Activated naive CD4-positive, alpha-beta T cell (primary cell): ENCODE results near the gene MRM2.

ENCODE experiments used
- DNase-seq, 4 experiments: peaks; one replicate each; lab custom pipeline; 2025; lab: John Stamatoyannopoulos, UW

MRM2 gene

DNA sequence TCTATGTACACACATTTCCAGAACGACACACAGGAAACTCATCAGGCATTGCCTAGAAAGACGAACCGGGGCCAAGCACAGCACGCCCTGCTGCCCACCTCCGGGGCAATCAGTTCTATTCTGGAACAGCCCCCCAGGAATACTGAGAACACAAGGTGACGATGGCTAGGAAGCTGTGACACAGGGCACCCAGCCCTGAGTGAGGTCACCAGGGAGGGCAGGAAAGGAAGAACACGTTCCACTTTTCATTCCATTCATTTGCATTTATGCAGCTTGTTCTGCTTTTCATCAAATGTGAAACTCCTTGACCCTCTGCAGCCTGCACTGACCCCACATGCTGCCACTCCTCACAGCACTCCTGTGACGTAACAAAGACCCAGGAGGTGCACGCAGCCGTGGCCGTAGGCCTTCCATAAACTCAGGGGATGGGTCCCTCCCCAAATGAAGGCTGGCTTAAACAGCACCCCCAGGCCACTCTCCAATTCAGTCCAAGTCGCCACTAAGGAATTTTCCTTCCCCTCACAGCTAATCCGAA lies 38.2 kb downstream of the MRM2 start:
- DNase-seq, result no peak

DNA sequence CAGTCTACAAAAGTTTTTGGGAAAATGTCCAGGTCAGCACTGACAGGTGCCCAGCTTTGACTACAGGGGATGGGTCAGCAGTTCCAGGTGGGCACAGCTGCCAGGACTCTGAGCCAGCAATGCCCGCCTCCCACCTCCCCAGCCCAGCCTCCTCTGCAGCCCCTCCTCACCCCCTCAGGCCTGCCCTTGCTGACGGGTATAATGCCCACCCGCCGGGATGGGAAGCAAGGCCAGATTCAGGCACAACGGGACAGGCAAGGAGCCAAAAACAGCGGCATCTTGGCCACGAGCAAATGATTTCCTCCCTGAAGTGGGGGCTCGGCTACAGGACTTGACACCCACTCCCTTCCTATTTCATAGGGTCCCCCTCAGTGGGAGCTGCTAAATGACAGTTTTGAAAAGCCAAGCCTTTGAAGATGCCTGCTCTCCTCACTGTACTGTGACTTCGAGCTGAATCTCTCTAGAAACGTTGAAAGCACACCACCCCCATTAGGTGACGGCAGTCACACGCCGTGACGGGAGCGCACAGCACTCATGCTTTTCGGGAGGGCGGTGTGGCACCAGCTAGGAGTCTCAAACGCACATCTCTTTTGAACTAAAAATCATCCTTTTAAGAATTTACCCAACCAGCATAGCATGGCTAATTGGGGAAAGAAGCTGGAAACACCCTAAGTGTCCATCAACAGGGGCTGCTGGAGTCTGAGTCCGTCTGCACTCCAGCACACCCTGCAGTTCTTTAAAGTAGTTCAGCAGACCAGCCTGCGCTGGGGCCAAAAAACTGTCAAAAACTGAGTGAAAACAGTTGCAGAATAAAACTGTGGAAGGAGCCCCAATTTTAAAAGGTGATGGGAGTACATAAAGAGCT lies 38.9 kb downstream of the MRM2 start:
- DNase-seq, result no peak

DNA sequence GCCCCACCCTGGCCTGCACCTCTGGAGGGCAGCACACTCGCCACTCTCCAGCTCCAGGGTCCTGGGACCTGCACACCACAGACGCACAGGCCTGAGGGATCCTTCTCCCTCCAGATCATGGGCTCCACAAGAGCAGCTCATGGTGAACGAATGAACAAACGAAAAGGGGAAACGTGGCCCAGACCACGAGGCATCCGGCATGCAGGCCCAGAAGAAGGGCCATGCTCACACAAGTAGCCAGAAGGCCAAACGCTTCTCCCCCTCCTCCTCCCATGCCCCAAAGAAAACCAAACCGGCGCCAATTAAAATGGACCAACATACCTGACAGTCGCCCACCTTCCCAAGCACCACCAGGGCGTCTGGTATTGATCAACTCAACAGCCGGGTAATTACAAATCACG lies 39.6 kb downstream of the MRM2 start:
- no peak for DNase-seq

DNA sequence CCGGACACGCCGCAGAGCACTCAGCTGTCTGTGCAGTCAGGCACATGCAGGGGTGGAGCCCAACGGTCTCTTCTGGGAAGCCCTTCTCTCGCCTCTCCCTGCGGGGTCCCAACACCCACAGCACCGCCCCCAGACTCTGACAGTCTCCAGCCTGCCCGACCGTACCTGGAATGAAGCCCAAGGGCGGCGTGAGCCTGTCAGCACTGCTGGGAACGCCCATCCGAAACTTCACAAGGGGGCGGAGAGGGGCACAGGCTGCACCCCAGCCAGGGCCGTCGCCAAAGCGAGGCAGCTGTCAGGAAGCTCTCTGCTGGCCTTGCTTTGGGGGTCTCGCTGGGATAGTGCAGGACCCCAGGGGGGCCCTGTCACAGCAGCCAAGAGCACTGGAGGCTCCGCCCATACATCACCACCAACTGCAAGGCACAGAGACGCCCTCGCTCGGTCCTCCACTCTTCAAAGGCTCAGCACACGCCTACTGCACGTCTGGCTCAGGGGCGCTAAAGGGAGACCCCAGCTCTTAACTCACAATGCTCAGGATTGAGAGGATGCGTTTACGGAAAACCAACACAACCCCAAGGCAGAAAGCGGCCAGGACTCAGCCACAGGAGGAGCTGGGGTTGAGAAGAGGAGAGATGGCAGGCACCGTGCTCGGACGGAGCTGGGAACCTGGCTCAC lies 40.2 kb downstream of the MRM2 start:
- no peak for DNase-seq

GRCh38 chr7:2201128-2201527 lies 40.9 kb downstream of the MRM2 start:
- DNase-seq, result no peak

- no peak for DNase-seq
Measured at GRCh38 chr7:2200584-2200980, 41.4 kb downstream of the MRM2 start.

- no peak for DNase-seq
Measured at GRCh38 chr7:2199956-2200583, 41.9 kb downstream of the MRM2 start.

- no peak for DNase-seq
Measured at GRCh38 chr7:2199528-2199927, 42.5 kb downstream of the MRM2 start.

- no peak for DNase-seq
Measured at GRCh38 chr7:2198760-2199159, 43.2 kb downstream of the MRM2 start.

DNA sequence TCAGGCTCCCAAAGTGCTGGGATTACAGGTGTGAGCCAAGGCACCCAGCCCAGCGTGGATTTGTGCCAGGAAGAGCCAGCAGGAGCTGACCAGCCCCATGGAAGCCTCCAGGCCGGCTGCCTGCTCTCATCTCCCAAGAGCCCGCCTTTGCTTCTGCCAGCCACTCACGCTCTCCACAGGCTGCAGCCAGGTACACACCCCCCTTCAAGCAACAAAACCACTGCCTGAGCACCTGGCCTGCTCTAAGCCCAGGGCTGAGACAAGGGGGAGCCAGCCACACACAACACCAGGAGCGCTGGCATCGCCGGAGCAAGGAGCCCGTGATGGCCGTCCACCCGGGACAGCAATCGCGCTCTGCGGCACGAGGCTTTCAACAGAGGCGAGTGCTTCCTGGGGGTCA lies 43.8 kb downstream of the MRM2 start:
- DNase-seq, result no peak

DNA sequence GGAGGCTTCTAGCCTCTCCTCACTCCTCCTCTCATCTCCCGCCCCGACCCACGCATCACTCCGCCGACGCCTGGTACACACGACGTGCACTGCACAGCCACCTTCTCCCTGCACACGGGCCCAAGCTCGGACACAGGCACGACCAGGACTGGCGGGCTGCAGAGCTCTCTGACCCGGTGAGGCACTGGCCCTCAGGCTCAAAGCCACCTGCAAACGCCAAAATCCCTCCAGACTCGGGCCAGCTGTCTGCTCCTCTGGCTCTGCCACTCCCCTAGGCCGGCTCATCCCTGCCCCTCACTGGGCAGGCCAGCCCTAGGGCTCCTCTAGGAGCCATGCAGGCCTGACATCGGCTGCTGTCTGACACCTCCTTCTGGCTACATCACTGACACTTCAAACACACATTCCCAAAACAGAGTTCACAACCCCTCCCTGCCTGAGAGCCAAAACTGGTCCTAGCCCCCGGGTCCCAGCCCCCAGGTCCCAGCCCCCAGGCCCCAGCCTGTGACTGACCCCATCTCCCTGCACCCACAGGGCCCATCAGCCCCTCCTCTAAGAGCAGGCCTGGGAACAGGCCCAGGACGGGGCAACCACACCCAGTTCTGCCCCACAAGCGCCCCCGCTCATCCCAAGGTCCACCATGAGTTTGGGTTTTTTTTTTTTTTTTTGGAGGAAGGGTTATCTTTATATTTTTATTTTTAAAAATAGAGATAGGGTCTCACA lies 44.4 kb downstream of the MRM2 start:
- DNase-seq, result no peak

GRCh38 chr7:2196381-2197378 lies 45.3 kb downstream of the MRM2 start:
- DNase-seq, result no peak

- DNase-seq, result no peak
Measured at GRCh38 chr7:2195400-2196246, 46.4 kb downstream of the MRM2 start.

DNA sequence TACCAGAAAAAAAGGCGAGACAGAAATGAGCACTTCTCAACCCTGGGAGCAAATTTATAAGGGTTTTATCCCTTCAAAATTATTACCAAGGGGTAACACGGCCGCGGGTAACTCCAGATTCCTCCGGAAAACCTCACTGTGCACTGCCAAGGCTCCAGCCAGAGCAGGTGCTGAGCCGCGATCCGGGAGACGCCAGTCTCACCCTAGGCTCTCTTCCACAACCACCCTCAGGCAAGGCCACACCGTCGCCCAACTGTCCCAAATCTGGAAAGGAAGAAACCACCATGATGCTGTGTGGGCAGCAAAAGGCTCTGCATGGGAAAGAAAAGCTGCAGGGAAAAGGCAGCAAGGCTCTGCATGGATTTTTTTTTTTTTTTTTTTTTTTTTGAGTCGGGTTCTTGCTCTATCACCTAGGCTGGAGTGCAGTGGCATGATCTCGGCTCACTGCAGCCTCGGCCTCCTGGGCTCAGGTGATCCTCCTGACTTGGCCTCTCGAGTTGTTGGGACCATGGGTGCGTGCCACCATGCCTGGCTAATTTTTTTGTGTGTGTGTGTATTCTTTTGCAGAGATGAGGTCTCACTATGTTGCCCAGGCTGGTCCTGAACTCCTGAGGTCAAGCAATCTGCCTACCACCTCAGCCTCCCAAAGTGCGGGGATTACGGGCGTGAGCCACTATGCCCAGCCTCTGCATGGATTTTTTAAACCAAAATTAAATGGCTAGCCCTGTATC lies 48.3 kb downstream of the MRM2 start:
- DNase-seq, result no peak

GRCh38 chr7:2192831-2193534 lies 49.0 kb downstream of the MRM2 start:
- no peak for DNase-seq

DNA sequence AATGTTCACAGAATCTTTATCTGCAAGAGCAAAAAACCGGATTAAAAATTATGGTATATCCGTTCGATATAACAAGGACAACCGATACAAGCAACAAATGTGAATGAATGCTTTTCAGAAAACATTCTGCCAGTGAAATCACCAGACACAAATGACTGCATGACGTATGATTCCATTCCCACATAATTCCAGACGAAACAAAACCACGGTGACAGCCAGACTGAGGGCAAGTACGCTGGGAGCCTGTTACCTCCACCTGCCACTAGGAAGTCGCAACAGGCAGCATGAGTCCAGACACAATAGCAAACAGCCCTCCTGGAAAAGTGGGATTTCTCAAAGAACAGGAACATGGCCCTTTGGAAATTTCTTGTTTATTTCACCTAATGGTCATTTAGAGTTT lies 51.0 kb downstream of the MRM2 start:
- no peak for DNase-seq

GRCh38 chr7:2190531-2190930 lies 51.5 kb downstream of the MRM2 start:
- DNase-seq, result no peak

DNA sequence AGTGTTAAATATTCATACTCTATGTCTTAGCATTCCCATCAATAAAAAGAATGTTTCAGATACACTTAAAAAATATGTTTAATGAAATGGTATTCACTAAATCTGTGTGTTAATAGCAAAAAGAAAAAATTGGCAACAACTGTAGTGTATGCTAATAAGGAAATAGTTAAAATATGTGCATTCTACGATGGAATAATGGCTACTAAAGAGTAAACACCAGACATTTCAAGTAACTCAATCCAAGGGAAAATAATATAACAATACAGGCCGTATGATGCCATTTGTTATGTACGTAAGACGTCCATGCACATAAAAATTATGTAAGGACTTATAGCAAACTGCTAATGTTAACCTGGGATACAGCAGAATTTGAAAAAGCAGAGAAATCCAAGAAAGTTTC lies 55.8 kb downstream of the MRM2 start:
- no peak for DNase-seq

DNA sequence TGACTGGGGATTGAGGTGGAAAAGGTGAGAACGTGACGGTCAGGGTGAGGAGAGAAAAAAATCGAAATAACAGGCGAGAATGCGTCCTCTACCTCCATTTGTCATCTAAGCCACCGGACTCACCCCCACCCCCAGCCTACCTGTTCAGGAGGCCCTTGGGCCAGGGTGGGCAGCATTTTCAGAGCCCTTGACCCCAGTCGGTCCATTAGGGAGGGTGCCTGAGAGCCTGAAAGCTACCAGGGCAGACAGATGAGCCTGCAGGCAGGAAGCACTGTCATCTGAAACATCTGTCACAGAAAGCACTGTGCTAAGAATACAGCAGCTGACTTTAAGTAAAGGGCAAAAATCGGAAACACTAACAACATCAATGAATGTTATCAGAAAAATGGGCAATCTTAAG lies 56.3 kb downstream of the MRM2 start:
- DNase-seq, result no peak
